ENCODE data around the gene LRRC53.

Gene LRRC53

DNA sequence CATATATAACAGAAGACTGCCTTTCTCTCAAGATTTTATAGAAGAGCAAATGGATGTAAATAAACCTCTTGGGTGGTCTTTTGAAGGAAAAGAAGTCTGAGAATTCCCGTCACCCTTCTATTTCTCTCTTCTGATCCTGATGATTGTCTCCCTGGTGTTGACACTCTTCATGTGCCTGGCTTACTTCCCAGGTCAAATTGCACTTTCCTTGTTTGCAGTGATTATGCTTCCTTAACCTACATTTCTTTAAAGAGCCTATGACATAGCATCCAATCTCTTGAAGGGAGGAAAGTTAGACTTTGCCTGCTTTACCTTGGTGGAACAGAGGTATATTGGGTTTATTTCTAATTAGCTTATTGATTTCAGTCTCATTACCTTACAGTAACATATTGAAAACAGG, 80.1 kb downstream of the LRRC53 start:
- no peak for FAIRE-seq

DNA sequence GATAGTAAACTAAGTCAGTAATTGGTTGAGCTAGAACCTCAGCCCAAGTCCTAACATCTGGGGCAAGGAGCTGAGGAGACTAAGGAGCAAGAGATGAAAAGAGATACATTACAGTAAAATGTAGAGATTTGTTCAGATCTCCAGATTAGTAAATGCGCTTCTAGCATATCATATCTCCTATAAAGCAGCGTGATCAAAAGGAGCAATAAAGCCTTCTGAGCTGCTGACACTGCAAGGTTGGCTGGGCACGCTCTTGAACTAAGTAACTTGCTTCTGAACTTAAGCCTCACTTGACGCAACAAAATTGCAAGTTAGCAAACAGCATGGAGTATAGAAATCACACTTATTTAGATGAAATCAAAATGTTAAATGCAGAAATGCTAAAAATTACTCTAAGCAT, 80.9 kb downstream of the LRRC53 start:
- no peak for FAIRE-seq

DNA sequence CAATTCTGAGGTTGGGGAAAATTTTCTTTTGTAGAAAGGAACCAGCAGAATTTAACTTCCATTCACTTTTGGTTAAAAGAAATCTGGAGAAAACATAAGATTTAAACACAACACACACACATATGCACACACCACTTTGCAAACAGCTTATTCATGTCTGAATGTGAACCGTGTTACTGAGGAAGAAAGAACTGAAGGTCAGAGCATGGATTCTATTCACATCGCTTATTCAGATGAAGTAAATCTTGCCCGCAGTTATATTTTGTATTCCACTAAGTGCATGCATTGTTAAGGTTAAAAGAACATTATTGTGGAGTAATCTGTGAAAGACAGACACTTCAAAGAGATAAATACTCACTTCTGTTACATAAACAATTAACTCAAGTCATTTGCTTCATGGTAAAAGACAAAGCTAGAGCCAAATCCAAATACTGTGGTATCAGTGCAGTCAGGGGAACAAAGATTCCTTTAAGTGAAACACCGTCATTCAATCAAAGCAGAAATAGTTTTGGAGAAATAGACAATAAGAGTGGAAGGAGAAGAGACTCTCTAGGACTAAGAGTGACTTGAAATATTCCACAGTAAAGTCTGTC, 82.0 kb downstream of the LRRC53 start:
- no peak for FAIRE-seq

- FAIRE-seq = no peak
Measured at GRCh38 chr1:74429580-74429979, 82.8 kb downstream of the LRRC53 start.

DNA sequence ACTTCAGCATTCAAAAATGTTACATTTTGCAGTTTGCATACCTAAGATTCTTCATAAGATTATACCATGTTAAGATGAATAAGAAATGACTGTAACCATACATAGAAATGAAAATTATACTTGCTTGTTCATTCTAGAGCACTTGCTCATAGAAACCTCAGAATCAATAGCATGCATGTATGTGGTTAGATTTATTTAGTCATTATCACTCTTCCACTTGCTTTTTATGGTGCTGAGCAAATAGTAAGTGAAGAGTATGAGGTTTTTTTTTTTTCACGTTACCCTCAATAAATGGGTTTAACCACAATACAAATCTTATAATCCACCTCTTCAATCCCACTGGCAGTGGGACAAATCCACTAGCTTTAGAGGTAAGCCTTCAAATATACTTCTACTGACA, 84.7 kb downstream of the LRRC53 start:
- FAIRE-seq = no peak

GRCh38 chr1:74426208-74426937, 86.0 kb downstream of the LRRC53 start:
- FAIRE-seq = no peak

DNA sequence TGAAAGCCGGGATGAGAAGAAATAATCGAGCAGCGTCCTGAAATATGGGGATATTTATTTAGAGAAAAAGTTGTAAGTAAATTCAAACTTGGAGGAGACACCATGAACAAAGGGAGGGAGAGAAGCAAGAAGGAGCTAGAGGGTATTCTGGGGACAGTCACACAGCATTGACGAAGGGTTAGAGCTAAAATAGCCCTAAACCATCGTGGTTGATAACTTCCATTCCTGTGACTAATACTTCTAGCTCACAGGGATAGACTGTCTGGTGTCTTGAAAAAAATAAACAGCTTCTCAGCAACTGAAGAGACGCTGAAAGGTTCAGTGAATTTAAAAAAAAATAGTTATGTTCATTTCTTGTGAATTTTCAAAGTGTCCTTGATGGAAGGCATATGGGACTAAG, 86.7 kb downstream of the LRRC53 start:
- no peak for FAIRE-seq

- FAIRE-seq = no peak
Measured at GRCh38 chr1:74423471-74423870, 88.9 kb downstream of the LRRC53 start.

- no peak for FAIRE-seq
Measured at GRCh38 chr1:74422421-74423292, 89.8 kb downstream of the LRRC53 start.

GRCh38 chr1:74420467-74420866, 91.9 kb downstream of the LRRC53 start:
- FAIRE-seq = no peak

Measured in A204.1 (cell line).